HepG2 (cell line): Measurements from ENCODE around the gene ATG4D. TPM values are rescaled to one million over a fixed set of nuclear protein-coding genes. Genes with fewer than 3 reads are reported as not detected.
A peak's percentile ranks its signal among the peaks of the same experiment; 100 is the strongest.

Source experiments
- ERF ChIP-seq: IDR thresholded peaks from 2 replicates; pipeline ENCODE4 v1.6.1; 2018; ENCODE audit warnings: missing biosample characterization, missing genetic modification reagents
- HNRNPL ChIP-seq: fragments of 200-400 bp; formaldehyde crosslinking; IDR thresholded peaks from 2 replicates; pipeline ENCODE4 v1.6.1; 2017; ENCODE audit warnings: mild to moderate bottlenecking, low read depth, low read length
- KMT2B ChIP-seq: IDR thresholded peaks from 2 replicates; pipeline ENCODE4 v1.6.1; 2016; ENCODE audit warnings: missing genetic modification reagents, missing compliant biosample characterization
- MTA1 ChIP-seq: sonication (generic); formaldehyde crosslinking; IDR thresholded peaks from 2 replicates; pipeline ENCODE4 v1.4.0; 2020; ENCODE audit warnings: missing genetic modification reagents, mild to moderate bottlenecking, borderline replicate concordance
- SPEN ChIP-seq: sonication (generic); formaldehyde crosslinking; IDR thresholded peaks from 2 replicates; pipeline ENCODE4 v1.5.1; 2020; ENCODE audit warnings: low read depth, mild to moderate bottlenecking, missing genetic modification reagents
- ZNF282 ChIP-seq: fragments of 450-650 bp; IDR thresholded peaks from 2 replicates; pipeline ENCODE4 v1.6.1; 2018; ENCODE audit not compliant: partially characterized antibody
- ZNF383 ChIP-seq: sonication (generic); formaldehyde crosslinking; IDR thresholded peaks from 2 replicates; pipeline ENCODE4 v1.4.0; 2020; ENCODE audit warnings: missing genetic modification reagents, mild to moderate bottlenecking, borderline replicate concordance
- ZNF570 ChIP-seq: sonication (generic); formaldehyde crosslinking; IDR thresholded peaks from 2 replicates; pipeline ENCODE4 v1.4.0; 2020; ENCODE audit warnings: mild to moderate bottlenecking, missing genetic modification reagents, borderline replicate concordance
- ZNF761 ChIP-seq: sonication (generic); formaldehyde crosslinking; conservative IDR thresholded peaks from 2 replicates; pipeline ENCODE4 v1.4.0; 2020; ENCODE audit warnings: mild to moderate bottlenecking, missing genetic modification reagents
- polyA plus RNA-seq, 8 experiments: library from polyadenylated mRNA; depleted of rRNA in 3 of 8; stranded (reverse) in 7 of 8; unstranded in 1 of 8; fragments of >200 nt; fragmentation: Illumina TruSeq in 4 of 8; extraction: Trizol in 4 of 8; gene quantifications; 2 replicates each; pipeline versions ENCODE4 v1.2.1 to v1.2.3, GENCODE V29; 2011 to 2016; ENCODE audit warnings: low read depth in 4 of 8, missing spikeins in 1 of 8, mixed read lengths in 1 of 8; ENCODE audit not compliant: insufficient read depth in 1 of 8
- total RNA-seq, 5 experiments: library from RNA; depleted of rRNA; stranded (reverse); fragments of >200 nt; fragmentation: Illumina TruSeq; extraction: Trizol; gene quantifications; 2 replicates each; pipeline ENCODE4 v1.2.3, GENCODE V29; 2016; ENCODE audit warnings: low read depth in 1 of 5
- TF ChIP-seq, protein P1 (sequence below): sonication (generic); formaldehyde crosslinking; IDR thresholded peaks from 2 replicates; pipeline ENCODE4 v1.4.0; 2020; ENCODE audit warnings: mild to moderate bottlenecking, missing genetic modification reagents, borderline replicate concordance
- TF ChIP-seq, protein P2 (sequence below): sonication (generic); formaldehyde crosslinking; IDR thresholded peaks from 2 replicates; pipeline ENCODE4 v1.9.0; 2022; ENCODE audit warnings: low read depth, missing genetic modification reagents
- TF ChIP-seq, protein P3 (sequence below), 2 experiments: sonication (generic) in 1 of 2; formaldehyde crosslinking in 1 of 2; IDR thresholded peaks; 2 replicates each; pipeline versions ENCODE4 v1.4.0 to v1.6.1; 2018 to 2020; ENCODE audit warnings: missing genetic modification reagents in 2 of 2, borderline replicate concordance in 1 of 2, low read depth in 1 of 2, mild to moderate bottlenecking in 1 of 2, missing biosample characterization in 1 of 2
- TF ChIP-seq, protein P4 (sequence below): sonication (generic); formaldehyde crosslinking; IDR thresholded peaks from 2 replicates; pipeline ENCODE4 v1.8.1; 2023; ENCODE audit warnings: missing genetic modification reagents, inconsistent platforms, borderline replicate concordance
- TF ChIP-seq, protein P5 (sequence below): sonication (generic); formaldehyde crosslinking; IDR thresholded peaks from 2 replicates; pipeline ENCODE4 v1.5.0; 2020; ENCODE audit warnings: missing genetic modification reagents
- TF ChIP-seq, protein P6 (sequence below): sonication (generic); formaldehyde crosslinking; IDR thresholded peaks from 2 replicates; pipeline ENCODE4 v1.4.0; 2020; ENCODE audit warnings: mild to moderate bottlenecking, low read depth, missing genetic modification reagents

The ATG4D gene
- total and polyA plus RNA-seq, 2 of the 13 experiments (the other 11 are each of a cell fraction or from before 2014, with no cell fraction given) = 17.8 to 19.0 TPM

DNA sequence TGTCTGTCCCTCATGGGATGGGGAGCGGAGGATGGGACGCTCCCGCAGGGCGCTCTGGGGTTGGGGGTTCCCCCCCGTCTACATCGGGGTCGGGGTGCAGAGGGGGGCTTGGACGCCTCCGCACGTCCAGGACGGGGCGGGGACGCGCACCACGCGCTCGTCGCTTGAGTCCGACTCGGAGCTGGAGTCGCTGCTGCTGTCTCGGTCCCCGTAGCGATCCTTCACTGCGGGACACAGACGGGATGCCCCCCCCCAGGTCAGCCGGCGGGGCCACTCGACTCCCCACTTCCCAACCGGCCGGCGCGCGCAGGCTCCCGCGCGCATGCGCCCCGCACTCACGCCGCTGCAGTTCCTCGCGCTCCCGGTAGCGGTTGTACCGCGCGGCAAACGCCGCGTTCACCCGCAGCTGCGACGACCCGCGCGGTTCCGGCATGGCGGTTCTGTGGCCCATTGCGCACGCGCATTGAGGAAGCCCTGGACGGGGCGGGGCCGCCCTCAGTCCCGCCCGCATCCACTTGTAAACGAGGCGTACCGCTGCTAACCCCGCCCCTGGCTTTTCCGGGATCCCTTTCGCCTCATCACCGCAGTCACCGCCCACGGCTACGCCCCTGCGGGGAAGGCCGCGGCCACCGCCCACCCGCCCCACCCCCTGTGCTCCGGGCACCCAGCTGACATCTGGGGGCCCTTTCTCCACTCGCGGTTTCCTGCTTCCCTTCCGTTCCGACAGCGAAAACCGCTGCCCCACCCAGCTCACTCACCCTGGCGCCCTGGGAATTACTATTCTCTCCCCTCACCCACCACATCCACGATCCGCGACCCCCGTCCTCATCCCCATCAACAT lies 22.1 kb downstream of the ATG4D start, which contains the start of gene KRI1 (continued):
- TF ChIP-seq, protein P1, sequence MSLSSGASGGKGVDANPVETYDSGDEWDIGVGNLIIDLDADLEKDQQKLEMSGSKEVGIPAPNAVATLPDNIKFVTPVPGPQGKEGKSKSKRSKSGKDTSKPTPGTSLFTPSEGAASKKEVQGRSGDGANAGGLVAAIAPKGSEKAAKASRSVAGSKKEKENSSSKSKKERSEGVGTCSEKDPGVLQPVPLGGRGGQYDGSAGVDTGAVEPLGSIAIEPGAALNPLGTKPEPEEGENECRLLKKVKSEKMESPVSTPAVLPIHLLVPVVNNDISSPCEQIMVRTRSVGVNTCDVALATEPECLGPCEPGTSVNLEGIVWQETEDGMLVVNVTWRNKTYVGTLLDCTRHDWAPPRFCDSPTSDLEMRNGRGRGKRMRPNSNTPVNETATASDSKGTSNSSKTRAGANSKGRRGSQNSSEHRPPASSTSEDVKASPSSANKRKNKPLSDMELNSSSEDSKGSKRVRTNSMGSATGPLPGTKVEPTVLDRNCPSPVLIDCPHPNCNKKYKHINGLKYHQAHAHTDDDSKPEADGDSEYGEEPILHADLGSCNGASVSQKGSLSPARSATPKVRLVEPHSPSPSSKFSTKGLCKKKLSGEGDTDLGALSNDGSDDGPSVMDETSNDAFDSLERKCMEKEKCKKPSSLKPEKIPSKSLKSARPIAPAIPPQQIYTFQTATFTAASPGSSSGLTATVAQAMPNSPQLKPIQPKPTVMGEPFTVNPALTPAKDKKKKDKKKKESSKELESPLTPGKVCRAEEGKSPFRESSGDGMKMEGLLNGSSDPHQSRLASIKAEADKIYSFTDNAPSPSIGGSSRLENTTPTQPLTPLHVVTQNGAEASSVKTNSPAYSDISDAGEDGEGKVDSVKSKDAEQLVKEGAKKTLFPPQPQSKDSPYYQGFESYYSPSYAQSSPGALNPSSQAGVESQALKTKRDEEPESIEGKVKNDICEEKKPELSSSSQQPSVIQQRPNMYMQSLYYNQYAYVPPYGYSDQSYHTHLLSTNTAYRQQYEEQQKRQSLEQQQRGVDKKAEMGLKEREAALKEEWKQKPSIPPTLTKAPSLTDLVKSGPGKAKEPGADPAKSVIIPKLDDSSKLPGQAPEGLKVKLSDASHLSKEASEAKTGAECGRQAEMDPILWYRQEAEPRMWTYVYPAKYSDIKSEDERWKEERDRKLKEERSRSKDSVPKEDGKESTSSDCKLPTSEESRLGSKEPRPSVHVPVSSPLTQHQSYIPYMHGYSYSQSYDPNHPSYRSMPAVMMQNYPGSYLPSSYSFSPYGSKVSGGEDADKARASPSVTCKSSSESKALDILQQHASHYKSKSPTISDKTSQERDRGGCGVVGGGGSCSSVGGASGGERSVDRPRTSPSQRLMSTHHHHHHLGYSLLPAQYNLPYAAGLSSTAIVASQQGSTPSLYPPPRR (CRISPR knock-in tag) = 0 out of 2 replicates have a peak, but pooled peaks have one; percentile 35
- TF ChIP-seq, protein P2, sequence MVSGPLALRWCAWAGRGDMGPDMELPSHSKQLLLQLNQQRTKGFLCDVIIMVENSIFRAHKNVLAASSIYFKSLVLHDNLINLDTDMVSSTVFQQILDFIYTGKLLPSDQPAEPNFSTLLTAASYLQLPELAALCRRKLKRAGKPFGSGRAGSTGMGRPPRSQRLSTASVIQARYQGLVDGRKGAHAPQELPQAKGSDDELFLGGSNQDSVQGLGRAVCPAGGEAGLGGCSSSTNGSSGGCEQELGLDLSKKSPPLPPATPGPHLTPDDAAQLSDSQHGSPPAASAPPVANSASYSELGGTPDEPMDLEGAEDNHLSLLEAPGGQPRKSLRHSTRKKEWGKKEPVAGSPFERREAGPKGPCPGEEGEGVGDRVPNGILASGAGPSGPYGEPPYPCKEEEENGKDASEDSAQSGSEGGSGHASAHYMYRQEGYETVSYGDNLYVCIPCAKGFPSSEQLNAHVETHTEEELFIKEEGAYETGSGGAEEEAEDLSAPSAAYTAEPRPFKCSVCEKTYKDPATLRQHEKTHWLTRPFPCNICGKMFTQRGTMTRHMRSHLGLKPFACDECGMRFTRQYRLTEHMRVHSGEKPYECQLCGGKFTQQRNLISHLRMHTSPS (CRISPR knock-in tag) = no peak
- no peak for TF ChIP-seq HNRNPL
- TF ChIP-seq, protein P3, sequence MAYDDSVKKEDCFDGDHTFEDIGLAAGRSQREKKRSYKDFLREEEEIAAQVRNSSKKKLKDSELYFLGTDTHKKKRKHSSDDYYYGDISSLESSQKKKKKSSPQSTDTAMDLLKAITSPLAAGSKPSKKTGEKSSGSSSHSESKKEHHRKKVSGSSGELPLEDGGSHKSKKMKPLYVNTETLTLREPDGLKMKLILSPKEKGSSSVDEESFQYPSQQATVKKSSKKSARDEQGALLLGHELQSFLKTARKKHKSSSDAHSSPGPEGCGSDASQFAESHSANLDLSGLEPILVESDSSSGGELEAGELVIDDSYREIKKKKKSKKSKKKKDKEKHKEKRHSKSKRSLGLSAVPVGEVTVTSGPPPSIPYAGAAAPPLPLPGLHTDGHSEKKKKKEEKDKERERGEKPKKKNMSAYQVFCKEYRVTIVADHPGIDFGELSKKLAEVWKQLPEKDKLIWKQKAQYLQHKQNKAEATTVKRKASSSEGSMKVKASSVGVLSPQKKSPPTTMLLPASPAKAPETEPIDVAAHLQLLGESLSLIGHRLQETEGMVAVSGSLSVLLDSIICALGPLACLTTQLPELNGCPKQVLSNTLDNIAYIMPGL (CRISPR knock-in tag; IDR thresholded peaks at IDR 0.05; ENCODE audit: borderline replicate concordance in 1 of 2, low read depth in 1 of 2) = peak; percentile 86 to 88; a peak in 3 of 4 replicates
- TF ChIP-seq, protein P4, sequence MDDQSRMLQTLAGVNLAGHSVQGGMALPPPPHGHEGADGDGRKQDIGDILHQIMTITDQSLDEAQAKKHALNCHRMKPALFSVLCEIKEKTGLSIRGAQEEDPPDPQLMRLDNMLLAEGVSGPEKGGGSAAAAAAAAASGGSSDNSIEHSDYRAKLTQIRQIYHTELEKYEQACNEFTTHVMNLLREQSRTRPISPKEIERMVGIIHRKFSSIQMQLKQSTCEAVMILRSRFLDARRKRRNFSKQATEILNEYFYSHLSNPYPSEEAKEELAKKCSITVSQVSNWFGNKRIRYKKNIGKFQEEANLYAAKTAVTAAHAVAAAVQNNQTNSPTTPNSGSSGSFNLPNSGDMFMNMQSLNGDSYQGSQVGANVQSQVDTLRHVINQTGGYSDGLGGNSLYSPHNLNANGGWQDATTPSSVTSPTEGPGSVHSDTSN = peak; percentile 65; the same call in 1 of the 2 replicates
- no peak for TF ChIP-seq MTA1
- no peak for TF ChIP-seq ZNF282
- peak; percentile 92 for TF ChIP-seq ZNF761 (CRISPR knock-in tag)
- TF ChIP-seq ZNF383 (CRISPR knock-in tag) = no peak
- TF ChIP-seq KMT2B (CRISPR knock-in tag) = peak; percentile 80; the same call in 1 of the 2 replicates
- TF ChIP-seq, protein P5, sequence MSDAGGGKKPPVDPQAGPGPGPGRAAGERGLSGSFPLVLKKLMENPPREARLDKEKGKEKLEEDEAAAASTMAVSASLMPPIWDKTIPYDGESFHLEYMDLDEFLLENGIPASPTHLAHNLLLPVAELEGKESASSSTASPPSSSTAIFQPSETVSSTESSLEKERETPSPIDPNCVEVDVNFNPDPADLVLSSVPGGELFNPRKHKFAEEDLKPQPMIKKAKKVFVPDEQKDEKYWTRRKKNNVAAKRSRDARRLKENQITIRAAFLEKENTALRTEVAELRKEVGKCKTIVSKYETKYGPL (CRISPR knock-in tag) = peak; percentile 72; the same call in 1 of the 2 replicates
- TF ChIP-seq SPEN (CRISPR knock-in tag) = peak; percentile 89
- TF ChIP-seq ERF (CRISPR knock-in tag) = peak; percentile 99
- TF ChIP-seq, protein P6, sequence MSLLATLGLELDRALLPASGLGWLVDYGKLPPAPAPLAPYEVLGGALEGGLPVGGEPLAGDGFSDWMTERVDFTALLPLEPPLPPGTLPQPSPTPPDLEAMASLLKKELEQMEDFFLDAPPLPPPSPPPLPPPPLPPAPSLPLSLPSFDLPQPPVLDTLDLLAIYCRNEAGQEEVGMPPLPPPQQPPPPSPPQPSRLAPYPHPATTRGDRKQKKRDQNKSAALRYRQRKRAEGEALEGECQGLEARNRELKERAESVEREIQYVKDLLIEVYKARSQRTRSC (CRISPR knock-in tag) = peak; percentile 89; the same call in 1 of the 2 replicates
- 0 out of 2 replicates have a peak, but pooled peaks have one; percentile 38 for TF ChIP-seq ZNF570 (CRISPR knock-in tag)
